Transverse colon (tissue), 4 donors: ENCODE results near the gene NCDN. TPM values are rescaled to one million over a fixed set of nuclear protein-coding genes. Genes with fewer than 3 reads are reported as not detected.

ENCODE experiments used
- DNase-seq: peaks from one replicate; pipeline ENCODE4 v3.0.0-alpha.2; 2019
- H3K27ac ChIP-seq, 4 donors: fragments of 200-600 bp; sonication (generic); 2 replicates each; pipeline ENCODE4 v1.5.1; 2016 to 2018; ENCODE audit warnings: inconsistent platforms in 4 of 4
- H3K27me3 ChIP-seq: fragments of 200-600 bp; sonication (generic); 2 replicates; pipeline ENCODE4 v1.5.1; 2017; ENCODE audit warnings: inconsistent platforms
- H3K36me3 ChIP-seq, 4 donors: fragments of 200-600 bp; sonication (generic); 2 replicates each; pipeline ENCODE4 v1.5.1; 2017 to 2019; ENCODE audit warnings: inconsistent platforms in 4 of 4
- H3K4me1 ChIP-seq, 4 donors: fragments of 200-600 bp; sonication (generic); 2 replicates each; pipeline ENCODE4 v1.5.1; 2017 to 2020; ENCODE audit warnings: inconsistent platforms in 4 of 4
- H3K4me3 ChIP-seq, 4 donors: fragments of 200-600 bp; sonication (generic); 1 replicate in 1 of 4; 2 replicates in 3 of 4; pipeline versions ENCODE4 v1.5.1 to v1.6.1; 2017 to 2019; ENCODE audit warnings: inconsistent platforms in 4 of 4
- H3K9me3 ChIP-seq, 2 donors: fragments of 200-600 bp; sonication (generic); 2 replicates each; pipeline ENCODE4 v1.5.1; 2017 to 2019; ENCODE audit warnings: inconsistent platforms in 2 of 2
- CTCF ChIP-seq, 5 experiments: fragments of 200-600 bp in 3 of 5; fragments of 450-650 bp in 2 of 5; sonication (generic) in 3 of 5; IDR thresholded peaks; 1 replicate in 2 of 5; 2 replicates in 3 of 5; pipeline ENCODE4 v1.5.1; 2016 to 2017; ENCODE audit warnings: antibody characterized with exemption in 5 of 5, inconsistent platforms in 3 of 5, mild to moderate bottlenecking in 2 of 5, moderate library complexity in 1 of 5
- EP300 ChIP-seq: sonication (generic); formaldehyde crosslinking; IDR thresholded peaks from one replicate; pipeline ENCODE4 v1.6.1; 2017; ENCODE audit warnings: antibody characterized with exemption, low read depth
- POLR2A ChIP-seq: fragments of 450-650 bp; IDR thresholded peaks from one replicate; pipeline ENCODE4 v1.6.1; 2016; ENCODE audit warnings: antibody characterized with exemption, mild to moderate bottlenecking, moderate library complexity
- POLR2AphosphoS5 ChIP-seq, 3 donors: sonication (generic); formaldehyde crosslinking; IDR thresholded peaks; one replicate each; pipeline ENCODE4 v1.6.1; 2016; ENCODE audit warnings: antibody characterized with exemption in 3 of 3
- WGBS, 2 donors: methylation state at CpG; one replicate each; pipeline ENCODE4 v1.1.5; 2018; ENCODE audit warnings: low coverage in 1 of 2; 5-methylcytosine and 5-hydroxymethylcytosine counted together
- in situ Hi-C, 4 donors: fragments of 200-750 bp; cut with MboI; loops; one replicate each; pipeline versions ENCODE4 v1.15.0 to v1.15.1; 2017; ENCODE audit warnings: low sequenced_read_pairs in 3 of 4, low pct_ligation_motif_present in 1 of 4, low pct_unique_long_range_greater_than_20kb in 1 of 4
- intact Hi-C: fragments of 100-400 bp; cut with DNase I; formaldehyde crosslinking; loops from one replicate; pipeline ENCODE4 v1.15.1; 2023; ENCODE audit warnings: low total_unique reads
- total RNA-seq, 4 donors: library from RNA; depleted of rRNA; stranded (reverse); fragments of >200 nt; gene quantifications; one replicate each; pipeline ENCODE4 v1.1.0, GENCODE V29; 2016

NCDN gene
- total RNA-seq, 4 donors from 2014 or later = 6.7 to 11.3 (median 9.5) TPM

GRCh38 chr1:35589516-35590427 is 32.2 kb downstream of the NCDN start:
- intact Hi-C loops = no loop called here
- H3K27me3 ChIP-seq = no peaks in the 10 kb centered on the region
- no peak for DNase-seq
- H3K4me1 ChIP-seq = no peaks in the 10 kb centered on the region
- no peak for TF ChIP-seq CTCF (IDR thresholded peaks at IDR 0.05)
- no peak for TF ChIP-seq EP300
- no peak for TF ChIP-seq POLR2A
- no peak for TF ChIP-seq POLR2AphosphoS5 (IDR thresholded peaks at IDR 0.05)
- H3K9me3 ChIP-seq = no peaks in the 10 kb centered on the region
- no peak overlapping the region for H3K27ac ChIP-seq
- H3K4me3 ChIP-seq = no peak overlapping the region
- 88 to 98% methylated on average over 6 to 15 of the region's 15 CpGs for WGBS, 2 donors
- H3K36me3 ChIP-seq = no peaks in the 10 kb centered on the region
- in situ Hi-C loops = no loop called here

GRCh38 chr1:35590476-35591040 is 33.0 kb downstream of the NCDN start:
- TF ChIP-seq CTCF (IDR thresholded peaks at IDR 0.05) (no peak), POLR2AphosphoS5 (IDR thresholded peaks at IDR 0.05) (no peak), POLR2A (no peak), EP300 (no peak)
- Histone ChIP-seq H3K27me3 (no peaks in the 10 kb centered on the region), H3K27ac (no peak overlapping the region), H3K36me3 (no peaks in the 10 kb centered on the region), H3K4me1 (no peaks in the 10 kb centered on the region), H3K9me3 (no peaks in the 10 kb centered on the region), H3K4me3 (no peak overlapping the region)
- in situ Hi-C loops (no loop called here), intact Hi-C loops (no loop called here)
- WGBS, 2 donors = 94% methylated on average over 23 of the region's 25 CpGs; no CpG with 5 or more reads in 1 of the 2 donors
- no peak for DNase-seq

- Histone ChIP-seq H3K4me3 (no peak overlapping the region), H3K4me1 (no peaks in the 10 kb centered on the region), H3K27me3 (no peaks in the 10 kb centered on the region), H3K9me3 (no peaks in the 10 kb centered on the region), H3K36me3 (no peaks in the 10 kb centered on the region), H3K27ac (no peak overlapping the region)
- DNase-seq = no peak
- intact Hi-C loops (no loop called here), in situ Hi-C loops (no loop called here)
- 93 to 96% methylated on average over 5 to 8 of the region's 8 CpGs for whole genome bisulfite sequencing, 2 donors
- TF ChIP-seq POLR2A = no peak
- no peak for TF ChIP-seq CTCF (IDR thresholded peaks at IDR 0.05)
- TF ChIP-seq POLR2AphosphoS5 (IDR thresholded peaks at IDR 0.05) = no peak
- TF ChIP-seq EP300 = no peak
Measured at GRCh38 chr1:35591211-35591610, 33.6 kb downstream of the NCDN start.

GRCh38 chr1:35592991-35593769 is 35.6 kb downstream of the NCDN start:
- H3K4me3 ChIP-seq = no peak overlapping the region
- intact Hi-C loops (no loop called here), in situ Hi-C loops (no loop called here)
- no peak for DNase-seq
- H3K27ac ChIP-seq = no peak overlapping the region
- no peaks in the 10 kb centered on the region for H3K4me1 ChIP-seq
- no peaks in the 10 kb centered on the region for H3K36me3 ChIP-seq
- no peaks in the 10 kb centered on the region for H3K27me3 ChIP-seq
- WGBS, 2 donors = 40 to 78% methylated on average over 1 to 8 of the region's 8 CpGs
- no peaks in the 10 kb centered on the region for H3K9me3 ChIP-seq
- TF ChIP-seq EP300 = no peak
- no peak for TF ChIP-seq POLR2AphosphoS5 (IDR thresholded peaks at IDR 0.05)
- no peak for TF ChIP-seq CTCF (IDR thresholded peaks at IDR 0.05)
- TF ChIP-seq POLR2A = no peak
